B cell (primary cell): ENCODE data around the gene RGR. TPM values are rescaled to one million over a fixed set of nuclear protein-coding genes. Genes with fewer than 3 reads are reported as not detected.

Source experiments
- ATAC-seq: fragments of 200-7000 bp; cut with Tn5 transposase; one replicate; pipeline ENCODE4 v1.10.0; 2021; ENCODE audit warnings: low read depth, mild to moderate bottlenecking, moderate number of reproducible peaks, moderate library complexity
- CTCF ChIA-PET: fragments of 350-600 bp; sonication (Branson Sonifier 250); formaldehyde crosslinking; loops from one replicate; lab custom pipeline; 2021; ENCODE audit warnings: antibody characterized with exemption, inconsistent platforms; lab: Charles Lee
- POLR2A ChIA-PET: fragments of 350-600 bp; sonication (Branson Sonifier 250); formaldehyde crosslinking; loops from one replicate; lab custom pipeline; 2021; ENCODE audit warnings: antibody characterized with exemption; lab: Charles Lee
- DNase-seq: peaks from one replicate; pipeline ENCODE4 v3.0.0; 2013
- H2AFZ ChIP-seq: 2 replicates; pipeline ENCODE4 v1.6.1; 2012; ENCODE audit warnings: mild to moderate bottlenecking, low read depth, low read length; ENCODE audit not compliant: insufficient read depth, poor library complexity, severe bottlenecking
- H3K27ac ChIP-seq, 2 donors: 1 replicate in 1 of 2; 2 replicates in 1 of 2; pipeline ENCODE4 v1.5.1; 2012 to 2013; ENCODE audit warnings: low read length in 2 of 2, mild to moderate bottlenecking in 2 of 2, moderate library complexity in 1 of 2
- H3K27me3 ChIP-seq, 4 experiments: fragments of 200-600 bp in 1 of 4; sonication (generic) in 1 of 4; replicated peaks in 1 of 4; 1 replicate in 2 of 4; 2 replicates in 2 of 4; pipeline versions ENCODE4 v1.6.1 to v1.7.0; 2013 to 2016; ENCODE audit warnings: low read length in 3 of 4, mild to moderate bottlenecking in 2 of 4, mixed read lengths in 1 of 4, moderate library complexity in 1 of 4; ENCODE audit not compliant: insufficient read depth in 4 of 4, control insufficient read depth in 3 of 4; ENCODE audit errors: control extremely low read depth in 1 of 4
- H3K36me3 ChIP-seq, 2 experiments: replicated peaks in 1 of 2; 1 replicate in 1 of 2; 2 replicates in 1 of 2; pipeline versions ENCODE4 v1.6.1 to v1.7.1; 2013; ENCODE audit warnings: low read length in 1 of 2; ENCODE audit not compliant: insufficient read depth in 2 of 2, control insufficient read depth in 1 of 2; ENCODE audit errors: control extremely low read depth in 1 of 2, extremely low read depth in 1 of 2
- H3K4me1 ChIP-seq, 2 donors: fragments of 200-600 bp in 1 of 2; sonication (generic) in 1 of 2; 1 replicate in 1 of 2; 2 replicates in 1 of 2; pipeline versions ENCODE4 v1.5.1 to v1.6.1; 2013 to 2017; ENCODE audit warnings: low read length in 2 of 2; ENCODE audit not compliant: control insufficient read depth in 2 of 2, insufficient read depth in 2 of 2
- H3K4me2 ChIP-seq: replicated peaks from 2 replicates; pipeline ENCODE3; 2012; ENCODE audit warnings: mild to moderate bottlenecking, low read depth, low read length; ENCODE audit not compliant: poor library complexity, severe bottlenecking
- H3K4me3 ChIP-seq, 5 experiments: fragments of 200-600 bp in 1 of 5; sonication (generic) in 1 of 5; 1 replicate in 3 of 5; 2 replicates in 2 of 5; pipeline versions ENCODE4 v1.5.1 to v1.7.0; 2011 to 2016; ENCODE audit warnings: low read length in 4 of 5, mild to moderate bottlenecking in 4 of 5, low read depth in 2 of 5, control low read depth in 1 of 5, moderate library complexity in 1 of 5; ENCODE audit not compliant: insufficient read depth in 1 of 5; ENCODE audit errors: control extremely low read depth in 1 of 5, extremely low read depth in 1 of 5
- H3K79me2 ChIP-seq: fragments of 200-600 bp; sonication (generic); one replicate; pipeline ENCODE4 v1.6.0; 2016; ENCODE audit warnings: low read length; ENCODE audit not compliant: control insufficient read depth, insufficient read depth
- H3K9ac ChIP-seq: fragments of 200-600 bp; sonication (generic); 2 replicates; pipeline ENCODE4 v1.6.1; 2017; ENCODE audit warnings: mild to moderate bottlenecking, low read length, moderate library complexity
- H3K9me3 ChIP-seq, 3 donors: one replicate each; pipeline versions ENCODE4 v1.6.1 to v1.7.1; 2013; ENCODE audit warnings: low read length in 2 of 3; ENCODE audit not compliant: control insufficient read depth in 2 of 3, insufficient read depth in 1 of 3; ENCODE audit errors: control extremely low read depth in 1 of 3
- H4K20me1 ChIP-seq: 2 replicates; pipeline ENCODE4 v1.6.0; 2012; ENCODE audit warnings: mild to moderate bottlenecking, low read length; ENCODE audit not compliant: insufficient read depth, control insufficient read depth, poor library complexity, severe bottlenecking
- H3K27ac Mint-ChIP-seq: one replicate; pipeline ENCODE4 v1.8.0; 2021; ENCODE audit warnings: mixed read lengths
- H3K27me3 Mint-ChIP-seq: one replicate; pipeline ENCODE4 v1.8.0; 2021; ENCODE audit warnings: mixed read lengths
- H3K4me1 Mint-ChIP-seq: one replicate; pipeline ENCODE4 v1.8.0; 2021; ENCODE audit warnings: mixed read lengths
- H3K4me3 Mint-ChIP-seq: one replicate; pipeline ENCODE4 v1.8.0; 2021; ENCODE audit warnings: mixed read lengths
- H3K9me3 Mint-ChIP-seq: one replicate; pipeline ENCODE4 v1.8.0; 2022; ENCODE audit warnings: mixed read lengths; ENCODE audit not compliant: insufficient read depth
- EZH2 ChIP-seq: IDR thresholded peaks from 2 replicates; pipeline ENCODE4 v1.6.1; 2012; ENCODE audit warnings: borderline replicate concordance, low read depth, mild to moderate bottlenecking, moderate library complexity, low read length; ENCODE audit not compliant: insufficient read depth, poor library complexity, severe bottlenecking
- WGBS: methylation state at CpG from one replicate; pipeline ENCODE4 v1.1.5; 2013; ENCODE audit warnings: missing lambda C conversion rate; ENCODE audit not compliant: insufficient coverage; 5-methylcytosine and 5-hydroxymethylcytosine counted together
- intact Hi-C: fragments of 100-400 bp; cut with micrococcal nuclease; formaldehyde crosslinking; loops from one replicate; pipeline ENCODE4 v1.10.0; 2022
- polyA plus RNA-seq: library from polyadenylated mRNA; depleted of rRNA; stranded (reverse); fragments of >200 nt; gene quantifications from 2 replicates; pipeline ENCODE4 v1.2.3, GENCODE V29; 2012
- total RNA-seq, 2 donors: library from RNA; stranded (reverse); fragments of 120-200 nt in 1 of 2; gene quantifications; 1 replicate in 1 of 2; 2 replicates in 1 of 2; pipeline versions ENCODE4 v1.2.3 to v1.2.4, GENCODE V29; 2013 to 2022
- TF ChIP-seq, protein P1 (sequence below): fragments of 200-600 bp; IDR thresholded peaks from one replicate; pipeline ENCODE4 v1.8.0; 2022; ENCODE audit warnings: antibody characterized with exemption, mild to moderate bottlenecking

Gene RGR
- total and polyA plus RNA-seq, 2 donors (not counting 1 experiment from before 2014, with no cell fraction given) = not detected

DNA sequence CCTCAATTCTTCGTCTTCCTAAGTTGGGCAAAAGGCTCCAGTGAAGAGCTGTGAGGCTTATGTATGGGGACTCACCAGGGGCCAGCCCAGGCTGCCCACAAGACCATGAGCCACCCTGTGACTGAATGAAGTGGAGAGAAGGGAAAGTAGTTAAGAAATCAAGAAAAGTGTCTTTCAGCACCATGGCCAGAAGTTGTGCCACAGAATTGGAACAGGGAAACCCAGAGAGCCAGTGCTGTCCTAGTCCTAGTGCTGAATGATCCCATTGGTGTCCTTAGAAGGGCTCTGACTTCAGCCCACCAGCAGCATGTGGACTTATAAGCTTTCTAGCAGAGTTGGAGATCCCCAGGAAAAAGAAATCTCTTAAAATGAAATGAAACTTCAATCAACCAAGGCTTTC lies 46.5 kb downstream of the RGR start:
- intact Hi-C loops = no loop called here
- TF ChIP-seq, protein P1, sequence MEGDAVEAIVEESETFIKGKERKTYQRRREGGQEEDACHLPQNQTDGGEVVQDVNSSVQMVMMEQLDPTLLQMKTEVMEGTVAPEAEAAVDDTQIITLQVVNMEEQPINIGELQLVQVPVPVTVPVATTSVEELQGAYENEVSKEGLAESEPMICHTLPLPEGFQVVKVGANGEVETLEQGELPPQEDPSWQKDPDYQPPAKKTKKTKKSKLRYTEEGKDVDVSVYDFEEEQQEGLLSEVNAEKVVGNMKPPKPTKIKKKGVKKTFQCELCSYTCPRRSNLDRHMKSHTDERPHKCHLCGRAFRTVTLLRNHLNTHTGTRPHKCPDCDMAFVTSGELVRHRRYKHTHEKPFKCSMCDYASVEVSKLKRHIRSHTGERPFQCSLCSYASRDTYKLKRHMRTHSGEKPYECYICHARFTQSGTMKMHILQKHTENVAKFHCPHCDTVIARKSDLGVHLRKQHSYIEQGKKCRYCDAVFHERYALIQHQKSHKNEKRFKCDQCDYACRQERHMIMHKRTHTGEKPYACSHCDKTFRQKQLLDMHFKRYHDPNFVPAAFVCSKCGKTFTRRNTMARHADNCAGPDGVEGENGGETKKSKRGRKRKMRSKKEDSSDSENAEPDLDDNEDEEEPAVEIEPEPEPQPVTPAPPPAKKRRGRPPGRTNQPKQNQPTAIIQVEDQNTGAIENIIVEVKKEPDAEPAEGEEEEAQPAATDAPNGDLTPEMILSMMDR = no peak
- no peak for TF ChIP-seq EZH2
- no peak for ATAC-seq

DNA sequence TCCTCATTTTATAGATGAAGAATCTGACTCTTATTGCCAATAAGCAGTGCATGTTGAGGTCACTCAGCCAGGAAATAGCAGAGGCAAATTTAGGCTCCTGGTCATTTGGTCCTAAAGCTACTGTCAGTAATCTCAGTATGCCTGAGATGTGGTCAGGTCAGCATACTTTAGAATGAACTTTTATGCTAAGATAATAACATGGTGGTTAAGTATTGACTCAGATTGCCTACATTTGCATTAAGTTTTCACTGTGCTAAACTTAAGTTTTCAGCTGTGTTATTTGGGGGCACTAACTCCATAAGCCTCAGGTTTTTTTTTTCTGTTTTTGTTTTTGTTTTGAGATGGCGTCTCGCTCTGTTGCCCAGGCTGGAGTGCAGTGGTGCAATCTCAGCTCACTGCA lies 47.6 kb downstream of the RGR start:
- H3K27ac ChIP-seq = no peak overlapping the region
- H3K27me3 Mint-ChIP-seq = peaks cover 10% of the 10 kb centered on the region
- ATAC-seq (no peak), DNase-seq (no peak)
- no peaks in the 10 kb centered on the region for H3K4me1 ChIP-seq
- H3K9ac ChIP-seq = no peak overlapping the region
- H3K4me3 Mint-ChIP-seq = no peak overlapping the region
- POLR2A ChIA-PET = no interaction called here
- H3K36me3 ChIP-seq = no peaks in the 10 kb centered on the region
- H3K79me2 ChIP-seq = no peaks in the 10 kb centered on the region
- no peaks in the 10 kb centered on the region for H4K20me1 ChIP-seq
- no peak overlapping the region for H3K4me3 ChIP-seq
- intact Hi-C loops = no loop called here
- no peak overlapping the region for H2AFZ ChIP-seq
- H3K27me3 ChIP-seq = peaks cover 0 to 4% (median 0%) of the 10 kb centered on the region in 4 experiments
- TF ChIP-seq, protein P1 = no peak
- TF ChIP-seq EZH2 = no peak
- H3K9me3 Mint-ChIP-seq = no peaks in the 10 kb centered on the region
- H3K4me2 ChIP-seq = no peak overlapping the region
- no peaks in the 10 kb centered on the region for H3K9me3 ChIP-seq
- no peak overlapping the region for H3K27ac Mint-ChIP-seq
- CTCF ChIA-PET = interaction anchor here (1.3 kb wide), 1 partner anchor 32 kb away, joined by 3 read pairs; no protein-coding TSS in a partner anchor
- H3K4me1 Mint-ChIP-seq = no peaks in the 10 kb centered on the region
- WGBS = no CpG with 5 or more reads among the region's 2 CpGs

More for the DNA sequence above, 46.5 kb downstream of the RGR start:
- CTCF ChIA-PET = interaction anchor here (1.4 kb wide), 1 partner anchor 29 kb away, joined by 3 read pairs; no protein-coding TSS in a partner anchor
- no peaks in the 10 kb centered on the region for H4K20me1 ChIP-seq
- H3K9me3 Mint-ChIP-seq = no peaks in the 10 kb centered on the region
- H3K27ac ChIP-seq = no peak overlapping the region
- H3K36me3 ChIP-seq = no peaks in the 10 kb centered on the region
- no CpG with 5 or more reads among the region's 1 CpG for WGBS
- no peak overlapping the region for H3K4me2 ChIP-seq
- no peak overlapping the region for H3K4me3 Mint-ChIP-seq
- H3K27ac Mint-ChIP-seq = no peak overlapping the region
- no peaks in the 10 kb centered on the region for H3K79me2 ChIP-seq
- POLR2A ChIA-PET = no interaction called here
- H3K9ac ChIP-seq = no peak overlapping the region
- H3K4me1 ChIP-seq = no peaks in the 10 kb centered on the region
- H2AFZ ChIP-seq = no peak overlapping the region
- no peak overlapping the region for H3K4me3 ChIP-seq
- peaks cover 0 to under 1% (median 0%) of the 10 kb centered on the region in 3 donors for H3K9me3 ChIP-seq
- peaks cover 11% of the 10 kb centered on the region for H3K27me3 Mint-ChIP-seq
- no peak for DNase-seq
- no peaks in the 10 kb centered on the region for H3K4me1 Mint-ChIP-seq
- H3K27me3 ChIP-seq = peaks cover 0 to 4% (median 0%) of the 10 kb centered on the region in 4 experiments
